Panc1 (cell line): Measurements from ENCODE around the gene PPIL6. TPM values are rescaled to one million over a fixed set of nuclear protein-coding genes. Genes with fewer than 3 reads are reported as not detected.

Source experiments
- ATAC-seq: fragments of 200-7000 bp; cut with Tn5 transposase; 2 replicates; pipeline ENCODE4 v1.9.1; 2020; ENCODE audit warnings: mild to moderate bottlenecking, moderate library complexity
- BruUV-seq: library from RNA; stranded (reverse); fragments of 400-500 nt; replicated peaks from 2 replicates; lab custom pipeline; 2021; lab: Mats Ljungman, UMichigan
- CTCF ChIA-PET: fragments of 300-600 bp; sonication (Branson Sonifier 250); formaldehyde crosslinking; loops from one replicate; lab custom pipeline; 2022; ENCODE audit warnings: antibody characterized with exemption; lab: Charles Lee
- POLR2A ChIA-PET: fragments of 300-600 bp; sonication (Branson Sonifier 250); formaldehyde crosslinking; loops from one replicate; lab custom pipeline; 2022; ENCODE audit warnings: antibody characterized with exemption; lab: Charles Lee
- DNase-seq: peaks from one replicate; pipeline ENCODE4 v3.0.0-alpha.2; 2010; ENCODE audit warnings: low read depth, low spot score
- H3K27ac ChIP-seq: 2 replicates; pipeline ENCODE4 v1.5.1; 2011; ENCODE audit warnings: mild to moderate bottlenecking, low read length, inconsistent platforms
- H3K27me3 ChIP-seq: fragments of 200-500 bp; sonication (Bioruptor generic); 2 replicates; pipeline ENCODE4 v1.6.0; 2014; ENCODE audit warnings: low read length, inconsistent platforms; ENCODE audit not compliant: control insufficient read depth, insufficient read depth
- H3K36me3 ChIP-seq: fragments of 200-500 bp; sonication (Bioruptor generic); 2 replicates; pipeline ENCODE4 v1.5.1; 2014; ENCODE audit warnings: inconsistent platforms, mild to moderate bottlenecking, low read length, moderate library complexity; ENCODE audit not compliant: control insufficient read depth, insufficient read depth
- H3K4me1 ChIP-seq: 2 replicates; pipeline ENCODE4 v1.5.1; 2011; ENCODE audit warnings: inconsistent platforms, mild to moderate bottlenecking, low read length, moderate library complexity; ENCODE audit not compliant: control insufficient read depth, insufficient read depth
- H3K4me3 ChIP-seq, 2 experiments: 2 replicates each; pipeline ENCODE4 v1.5.1; 2011 to 2012; ENCODE audit warnings: low read depth in 2 of 2, low read length in 2 of 2, mild to moderate bottlenecking in 2 of 2, inconsistent platforms in 1 of 2, moderate library complexity in 1 of 2
- H3K9me3 ChIP-seq: fragments of 200-500 bp; sonication (Bioruptor generic); 2 replicates; pipeline ENCODE4 v1.5.1; 2014; ENCODE audit warnings: low read depth, mild to moderate bottlenecking, inconsistent platforms, low read length, moderate library complexity; ENCODE audit not compliant: control insufficient read depth, insufficient read depth
- CTCF ChIP-seq: fragments of 450-650 bp; IDR thresholded peaks from 2 replicates; pipeline ENCODE4 v1.5.1; 2017; ENCODE audit warnings: mild to moderate bottlenecking
- POLR2AphosphoS5 ChIP-seq: IDR thresholded peaks from 2 replicates; pipeline ENCODE4 v1.6.1; 2012; ENCODE audit warnings: mild to moderate bottlenecking, low read depth, low read length, moderate library complexity
- REST ChIP-seq, 2 experiments: IDR thresholded peaks; 2 replicates each; pipeline ENCODE4 v1.6.1; 2011 to 2012; ENCODE audit warnings: low read depth in 2 of 2, control low read depth in 1 of 2, low read length in 1 of 2, mild to moderate bottlenecking in 1 of 2, moderate library complexity in 1 of 2; ENCODE audit not compliant: insufficient read depth in 1 of 2
- SIN3A ChIP-seq: IDR thresholded peaks from 2 replicates; pipeline ENCODE4 v1.6.1; 2012; ENCODE audit warnings: low read depth, mild to moderate bottlenecking, low read length, moderate library complexity, borderline replicate concordance; ENCODE audit not compliant: insufficient read depth
- TCF7L2 ChIP-seq: IDR thresholded peaks from 2 replicates; pipeline ENCODE4 v1.6.1; 2011; ENCODE audit warnings: mild to moderate bottlenecking, low read depth, low read length, inconsistent platforms
- in situ Hi-C: cut with HindIII; loops from 2 replicates; pipeline ENCODE4 v1.10.0; 2016; ENCODE audit warnings: low sequenced_read_pairs, low pct_unique_long_range_greater_than_20kb
- intact Hi-C: fragments of 100-400 bp; cut with micrococcal nuclease; formaldehyde crosslinking; loops from one replicate; pipeline ENCODE4 v1.10.0; 2022; ENCODE audit not compliant: unreplicated experiment
- total RNA-seq: library from RNA; stranded (reverse); gene quantifications from one replicate; pipeline ENCODE4 v1.2.1, GENCODE V29; 2021; ENCODE audit not compliant: unreplicated experiment

The PPIL6 gene
- total RNA-seq, 1 experiment from 2014 or later, result 2.2 TPM

DNA sequence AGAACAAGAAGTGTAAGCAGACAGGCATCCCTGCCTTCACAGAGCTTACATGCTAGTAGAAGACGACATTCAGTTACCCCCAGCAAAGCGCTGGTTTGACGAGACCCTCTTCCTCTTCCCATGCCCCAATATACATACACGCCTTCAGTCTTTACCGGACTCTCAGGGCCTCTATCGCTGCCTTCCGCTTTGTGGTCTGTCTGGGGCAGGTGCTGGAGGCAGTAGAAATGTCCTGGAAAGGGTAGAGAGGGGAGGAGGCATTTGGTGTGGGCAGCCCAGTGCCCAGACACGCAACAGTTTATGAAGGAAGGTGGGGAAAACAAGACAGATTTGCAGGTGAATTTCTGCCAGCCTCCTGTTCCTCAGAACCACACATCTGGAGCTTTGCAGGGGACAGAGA is 6.1 kb upstream of the PPIL6 start:
- POLR2A ChIA-PET, result no interaction called here
- no peak overlapping the region for H3K4me3 ChIP-seq
- ATAC-seq (no peak), DNase-seq (no peak)
- no peaks in the 10 kb centered on the region for H3K27me3 ChIP-seq
- TF ChIP-seq TCF7L2, result no peak
- BruUV-seq, result TSS peak; percentile 41
- H3K4me1 ChIP-seq, result peaks cover 6% of the 10 kb centered on the region
- H3K9me3 ChIP-seq, result no peaks in the 10 kb centered on the region
- CTCF ChIA-PET, result interaction anchor here (0.6 kb wide), 1 partner anchor 510 kb away, joined by 3 read pairs; no protein-coding TSS in a partner anchor
- no peak overlapping the region for H3K27ac ChIP-seq
- H3K36me3 ChIP-seq, result peaks cover 2% of the 10 kb centered on the region; the same call in 1 of the 2 replicates
- in situ Hi-C loops, result no loop called here
- intact Hi-C loops, result no loop called here

DNA sequence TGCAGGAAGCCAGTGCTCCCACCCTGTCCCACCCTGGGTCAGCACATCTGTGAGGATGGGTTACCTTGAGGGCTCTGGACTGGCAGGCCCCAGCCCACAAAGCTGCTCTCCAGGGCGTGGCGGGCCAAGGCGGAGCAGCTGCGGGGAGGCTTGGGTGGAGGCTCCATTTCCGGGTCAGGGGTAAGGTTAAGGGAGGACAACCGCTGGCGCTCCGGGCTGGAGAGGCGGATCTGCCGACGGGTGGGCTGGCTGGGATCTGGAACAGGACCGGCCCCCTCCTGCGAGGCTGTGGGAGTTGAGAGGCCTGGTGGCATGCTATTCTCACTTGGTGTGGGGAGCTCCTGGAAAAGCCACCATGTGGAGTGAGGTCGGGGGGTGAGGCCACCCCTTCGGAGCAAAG is 5.6 kb upstream of the PPIL6 start:
- peaks cover 2% of the 10 kb centered on the region; the same call in 1 of the 2 replicates for H3K36me3 ChIP-seq
- BruUV-seq, result no TSS peak
- DNase-seq, result no peak
- CTCF ChIA-PET, result no interaction called here
- no peak for ATAC-seq
- H3K27ac ChIP-seq, result no peak overlapping the region
- TF ChIP-seq CTCF, result no peak
- no peak for TF ChIP-seq REST (IDR thresholded peaks at IDR 0.05; ENCODE audit: insufficient read depth in 1 of 2, low read depth in 2 of 2, low read length in 1 of 2)
- TF ChIP-seq SIN3A, result no peak
- no peak for TF ChIP-seq POLR2AphosphoS5
- no peak for TF ChIP-seq TCF7L2
- H3K4me1 ChIP-seq, result peaks cover 8% of the 10 kb centered on the region
- POLR2A ChIA-PET, result no interaction called here
- intact Hi-C loops, result no loop called here
- H3K27me3 ChIP-seq, result no peaks in the 10 kb centered on the region
- H3K4me3 ChIP-seq, result no peak overlapping the region
- in situ Hi-C loops, result no loop called here
- H3K9me3 ChIP-seq, result no peaks in the 10 kb centered on the region

- ChIA-PET POLR2A (interaction anchor here (1.2 kb wide), 1 partner anchor 62 kb away, joined by 4 read pairs; no protein-coding TSS in a partner anchor), CTCF (no interaction called here)
- no peak overlapping the region for H3K27ac ChIP-seq
- H3K4me3 ChIP-seq, result no peak overlapping the region
- no TSS peak for BruUV-seq
- in situ Hi-C loops, result no loop called here
- no peaks in the 10 kb centered on the region for H3K9me3 ChIP-seq
- TF ChIP-seq POLR2AphosphoS5 (no peak), SIN3A (no peak), REST (IDR thresholded peaks at IDR 0.05; ENCODE audit: insufficient read depth in 1 of 2, low read depth in 2 of 2, low read length in 1 of 2) (no peak), CTCF (no peak)
- peaks cover 8% of the 10 kb centered on the region for H3K4me1 ChIP-seq
- ATAC-seq (no peak), DNase-seq (no peak)
- H3K27me3 ChIP-seq, result no peaks in the 10 kb centered on the region
- intact Hi-C loops, result no loop called here
- H3K36me3 ChIP-seq, result peaks cover 2% of the 10 kb centered on the region; the same call in 1 of the 2 replicates
Measured at GRCh38 chr6:109445382-109445781, 5.0 kb upstream of the PPIL6 start.
